Neural cell (in vitro differentiated cells): ENCODE measurements around the gene RIPPLY3. TPM values are rescaled to one million over a fixed set of nuclear protein-coding genes. Genes with fewer than 3 reads are reported as not detected.

Experiments used
- H2AFZ ChIP-seq: fragments of 200-600, 300-800 bp; sonication (generic), shearing (Covaris generic); 2 replicates; pipeline ENCODE4 v1.6.0; 2014; ENCODE audit warnings: low read depth, mild to moderate bottlenecking, antibody characterized with exemption, low read length, moderate library complexity
- H3F3A ChIP-seq: fragments of 200-600 bp; shearing (Covaris generic); 2 replicates; pipeline ENCODE4 v1.6.1; 2016; ENCODE audit warnings: mild to moderate bottlenecking, moderate library complexity, mixed read lengths, antibody characterized with exemption, low read length; ENCODE audit not compliant: insufficient read depth, poor library complexity, severe bottlenecking
- H3K27ac ChIP-seq: fragments of 200-600, 300-800 bp; sonication (generic), shearing (Covaris generic); 2 replicates; pipeline ENCODE4 v1.5.1; 2014; ENCODE audit warnings: mild to moderate bottlenecking, low read length, moderate library complexity
- H3K27me3 ChIP-seq: fragments of 300-800, 200-600 bp; sonication (generic), shearing (Covaris generic); 2 replicates; pipeline ENCODE4 v1.6.0; 2014; ENCODE audit warnings: mild to moderate bottlenecking, low read depth, low read length, moderate library complexity; ENCODE audit not compliant: insufficient read depth
- H3K36me3 ChIP-seq: fragments of 300-800, 200-600 bp; sonication (generic), shearing (Covaris generic); 2 replicates; pipeline ENCODE4 v1.5.1; 2014; ENCODE audit warnings: mild to moderate bottlenecking, antibody characterized with exemption, low read length, moderate library complexity; ENCODE audit not compliant: insufficient read depth
- H3K4me2 ChIP-seq: fragments of 300-800, 200-600 bp; sonication (generic), shearing (Covaris generic); 2 replicates; pipeline ENCODE4 v1.6.0; 2014; ENCODE audit warnings: mild to moderate bottlenecking, low read length
- H3K4me3 ChIP-seq: fragments of 300-800, 200-600 bp; sonication (generic), shearing (Covaris generic); 2 replicates; pipeline ENCODE4 v1.5.1; 2014; ENCODE audit warnings: mild to moderate bottlenecking, low read length, moderate library complexity
- H3K79me2 ChIP-seq: fragments of 200-600 bp; shearing (Covaris generic); replicated peaks from 2 replicates; pipeline ENCODE4 v1.6.0; 2014; ENCODE audit warnings: mild to moderate bottlenecking, low read length, moderate library complexity; ENCODE audit not compliant: insufficient read depth
- H3K9ac ChIP-seq: fragments of 300-800, 200-600 bp; sonication (generic), shearing (Covaris generic); 2 replicates; pipeline ENCODE4 v1.6.1; 2016; ENCODE audit warnings: mild to moderate bottlenecking, low read length, mixed read lengths
- H3K9me2 ChIP-seq: fragments of 200-600 bp; shearing (Covaris generic); 2 replicates; pipeline ENCODE4 v1.6.1; 2016; ENCODE audit warnings: mild to moderate bottlenecking, low read length, mixed read lengths; ENCODE audit not compliant: insufficient read depth
- H3K9me3 ChIP-seq: fragments of 200-600, 300-800 bp; sonication (generic), shearing (Covaris generic); 2 replicates; pipeline ENCODE4 v1.6.1; 2016; ENCODE audit warnings: mild to moderate bottlenecking, mixed run types, low read length, moderate library complexity, mixed read lengths
- H4K20me1 ChIP-seq: fragments of 200-600 bp; shearing (Covaris generic); 2 replicates; pipeline ENCODE4 v1.6.1; 2016; ENCODE audit warnings: mild to moderate bottlenecking, mixed run types; ENCODE audit not compliant: insufficient read depth
- EP300 ChIP-seq: fragments of 450-650 bp; conservative IDR thresholded peaks from 2 replicates; pipeline ENCODE4 v1.6.1; 2014; ENCODE audit warnings: antibody characterized with exemption, mild to moderate bottlenecking, moderate library complexity; ENCODE audit not compliant: poor library complexity, severe bottlenecking
- EZH2 ChIP-seq: fragments of 200-600, 300-800 bp; shearing (Covaris generic), sonication (generic); IDR thresholded peaks from 2 replicates; pipeline ENCODE4 v1.6.1; 2014; ENCODE audit warnings: antibody characterized with exemption, low read length, borderline replicate concordance, mild to moderate bottlenecking; ENCODE audit not compliant: insufficient read depth, poor library complexity, severe bottlenecking
- MXI1 ChIP-seq: fragments of 450-650 bp; conservative IDR thresholded peaks from 2 replicates; pipeline ENCODE4 v1.6.1; 2014; ENCODE audit warnings: antibody characterized with exemption, mild to moderate bottlenecking; ENCODE audit not compliant: poor library complexity, severe bottlenecking
- POLR2AphosphoS5 ChIP-seq: IDR thresholded peaks from 2 replicates; pipeline ENCODE4 v1.6.1; 2012
- RAD21 ChIP-seq: fragments of 450-650 bp; conservative IDR thresholded peaks from 2 replicates; pipeline ENCODE4 v1.6.1; 2014; ENCODE audit warnings: antibody characterized with exemption, mild to moderate bottlenecking, moderate library complexity
- SMC3 ChIP-seq: fragments of 450-650 bp; conservative IDR thresholded peaks from 2 replicates; pipeline ENCODE4 v1.6.1; 2014; ENCODE audit warnings: antibody characterized with exemption, mild to moderate bottlenecking, moderate library complexity; ENCODE audit not compliant: poor library complexity
- TAF1 ChIP-seq: IDR thresholded peaks from 2 replicates; pipeline ENCODE4 v1.6.1; 2012; ENCODE audit warnings: low read depth
- polyA plus RNA-seq: library from polyadenylated mRNA; depleted of rRNA; stranded (reverse); fragments of >200 nt; gene quantifications from 2 replicates; pipeline ENCODE4 v1.2.3, GENCODE V29; 2014
- TF ChIP-seq, protein P1 (sequence below): fragments of 450-650 bp; IDR thresholded peaks from 2 replicates; pipeline ENCODE4 v1.5.1; 2014; ENCODE audit warnings: antibody characterized with exemption, mild to moderate bottlenecking, moderate library complexity; ENCODE audit not compliant: poor library complexity, severe bottlenecking
- TF ChIP-seq, protein P2 (sequence below): IDR thresholded peaks from 2 replicates; pipeline ENCODE4 v1.6.1; 2012; ENCODE audit warnings: borderline replicate concordance

RIPPLY3 gene
- polyA plus RNA-seq, 1 donor from 2014 or later = 0.24 TPM

DNA sequence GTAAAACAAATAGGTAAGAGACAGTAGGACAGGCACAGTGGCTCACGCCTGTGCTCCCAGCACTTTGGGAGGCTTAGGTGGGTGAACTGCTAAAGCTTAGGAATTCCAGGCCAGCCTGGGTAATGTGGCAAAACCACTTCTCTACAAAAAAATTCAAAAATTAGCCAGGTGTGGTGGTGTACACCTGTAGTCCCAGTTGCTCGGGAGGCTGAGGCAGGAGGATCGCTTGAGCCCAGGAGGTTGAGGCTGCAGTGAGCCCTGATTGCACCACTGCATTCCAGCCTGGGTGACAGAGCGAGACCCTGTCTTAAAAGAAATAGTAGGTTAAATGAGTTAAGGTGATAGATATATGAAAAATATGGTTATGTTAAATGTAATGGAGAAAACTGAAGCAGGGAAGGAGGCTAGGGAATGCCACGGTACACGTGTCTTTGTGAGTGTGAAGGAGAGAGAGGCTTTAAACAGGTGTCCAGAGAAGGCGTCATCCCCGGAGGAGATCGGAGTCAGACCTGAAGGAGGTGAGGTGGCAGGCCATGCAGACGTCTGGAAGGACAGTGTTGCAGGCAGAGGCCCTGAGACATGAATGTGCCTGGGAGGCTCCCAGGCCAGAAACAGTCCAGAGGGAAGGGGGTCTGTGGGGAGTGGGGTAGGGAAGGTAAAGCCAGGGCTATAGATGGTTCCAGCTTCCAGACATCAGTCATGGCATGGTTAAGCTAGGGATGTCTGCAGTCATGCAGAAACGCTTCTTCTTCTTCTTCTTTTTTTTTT lies 7.2 kb upstream of the RIPPLY3 start:
- Histone ChIP-seq H3K4me2 (no peak overlapping the region), H3K36me3 (no peaks in the 10 kb centered on the region), H3K9me3 (no peaks in the 10 kb centered on the region), H3K4me3 (no peak overlapping the region), H3K9ac (no peak overlapping the region), H2AFZ (no peak overlapping the region), H3K79me2 (no peaks in the 10 kb centered on the region), H4K20me1 (no peaks in the 10 kb centered on the region), H3K27ac (no peak overlapping the region), H3F3A (no peaks in the 10 kb centered on the region), H3K27me3 (no peaks in the 10 kb centered on the region), H3K9me2 (no peaks in the 10 kb centered on the region)
- TF ChIP-seq SMC3 = no peak
- TF ChIP-seq RAD21 = no peak
- TF ChIP-seq, protein P1, sequence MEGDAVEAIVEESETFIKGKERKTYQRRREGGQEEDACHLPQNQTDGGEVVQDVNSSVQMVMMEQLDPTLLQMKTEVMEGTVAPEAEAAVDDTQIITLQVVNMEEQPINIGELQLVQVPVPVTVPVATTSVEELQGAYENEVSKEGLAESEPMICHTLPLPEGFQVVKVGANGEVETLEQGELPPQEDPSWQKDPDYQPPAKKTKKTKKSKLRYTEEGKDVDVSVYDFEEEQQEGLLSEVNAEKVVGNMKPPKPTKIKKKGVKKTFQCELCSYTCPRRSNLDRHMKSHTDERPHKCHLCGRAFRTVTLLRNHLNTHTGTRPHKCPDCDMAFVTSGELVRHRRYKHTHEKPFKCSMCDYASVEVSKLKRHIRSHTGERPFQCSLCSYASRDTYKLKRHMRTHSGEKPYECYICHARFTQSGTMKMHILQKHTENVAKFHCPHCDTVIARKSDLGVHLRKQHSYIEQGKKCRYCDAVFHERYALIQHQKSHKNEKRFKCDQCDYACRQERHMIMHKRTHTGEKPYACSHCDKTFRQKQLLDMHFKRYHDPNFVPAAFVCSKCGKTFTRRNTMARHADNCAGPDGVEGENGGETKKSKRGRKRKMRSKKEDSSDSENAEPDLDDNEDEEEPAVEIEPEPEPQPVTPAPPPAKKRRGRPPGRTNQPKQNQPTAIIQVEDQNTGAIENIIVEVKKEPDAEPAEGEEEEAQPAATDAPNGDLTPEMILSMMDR = no peak
- TF ChIP-seq POLR2AphosphoS5 = no peak
- TF ChIP-seq TAF1 = no peak
- TF ChIP-seq EZH2 = no peak
- TF ChIP-seq, protein P2, sequence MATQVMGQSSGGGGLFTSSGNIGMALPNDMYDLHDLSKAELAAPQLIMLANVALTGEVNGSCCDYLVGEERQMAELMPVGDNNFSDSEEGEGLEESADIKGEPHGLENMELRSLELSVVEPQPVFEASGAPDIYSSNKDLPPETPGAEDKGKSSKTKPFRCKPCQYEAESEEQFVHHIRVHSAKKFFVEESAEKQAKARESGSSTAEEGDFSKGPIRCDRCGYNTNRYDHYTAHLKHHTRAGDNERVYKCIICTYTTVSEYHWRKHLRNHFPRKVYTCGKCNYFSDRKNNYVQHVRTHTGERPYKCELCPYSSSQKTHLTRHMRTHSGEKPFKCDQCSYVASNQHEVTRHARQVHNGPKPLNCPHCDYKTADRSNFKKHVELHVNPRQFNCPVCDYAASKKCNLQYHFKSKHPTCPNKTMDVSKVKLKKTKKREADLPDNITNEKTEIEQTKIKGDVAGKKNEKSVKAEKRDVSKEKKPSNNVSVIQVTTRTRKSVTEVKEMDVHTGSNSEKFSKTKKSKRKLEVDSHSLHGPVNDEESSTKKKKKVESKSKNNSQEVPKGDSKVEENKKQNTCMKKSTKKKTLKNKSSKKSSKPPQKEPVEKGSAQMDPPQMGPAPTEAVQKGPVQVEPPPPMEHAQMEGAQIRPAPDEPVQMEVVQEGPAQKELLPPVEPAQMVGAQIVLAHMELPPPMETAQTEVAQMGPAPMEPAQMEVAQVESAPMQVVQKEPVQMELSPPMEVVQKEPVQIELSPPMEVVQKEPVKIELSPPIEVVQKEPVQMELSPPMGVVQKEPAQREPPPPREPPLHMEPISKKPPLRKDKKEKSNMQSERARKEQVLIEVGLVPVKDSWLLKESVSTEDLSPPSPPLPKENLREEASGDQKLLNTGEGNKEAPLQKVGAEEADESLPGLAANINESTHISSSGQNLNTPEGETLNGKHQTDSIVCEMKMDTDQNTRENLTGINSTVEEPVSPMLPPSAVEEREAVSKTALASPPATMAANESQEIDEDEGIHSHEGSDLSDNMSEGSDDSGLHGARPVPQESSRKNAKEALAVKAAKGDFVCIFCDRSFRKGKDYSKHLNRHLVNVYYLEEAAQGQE = no peak
- no peak for TF ChIP-seq MXI1

DNA sequence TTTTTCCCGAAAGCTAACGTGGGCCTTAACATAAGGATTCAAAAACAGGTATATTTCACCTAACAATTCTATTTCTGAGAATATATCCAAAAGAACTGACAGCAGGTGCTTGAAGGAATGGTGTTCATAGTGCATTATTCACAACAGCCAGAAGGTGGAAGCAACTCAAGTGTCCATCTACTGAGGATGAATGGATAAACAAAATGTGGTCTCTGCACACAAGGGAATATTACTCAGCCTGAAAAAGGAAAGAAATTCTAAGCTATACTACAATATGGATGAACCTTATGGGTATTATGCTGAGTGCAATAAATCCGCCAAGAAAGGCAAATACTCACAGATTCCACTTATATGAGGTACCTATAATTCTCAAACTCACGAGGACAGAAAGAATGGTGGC lies 6.1 kb upstream of the RIPPLY3 start:
- Histone ChIP-seq H3K27me3 (peaks cover under 1% of the 10 kb centered on the region), H3K9me3 (no peaks in the 10 kb centered on the region), H3K9me2 (no peaks in the 10 kb centered on the region), H3K27ac (no peak overlapping the region), H3K9ac (no peak overlapping the region), H4K20me1 (no peaks in the 10 kb centered on the region), H3F3A (no peaks in the 10 kb centered on the region), H3K4me2 (no peak overlapping the region), H3K79me2 (no peaks in the 10 kb centered on the region), H2AFZ (no peak overlapping the region), H3K36me3 (no peaks in the 10 kb centered on the region), H3K4me3 (no peak overlapping the region)
- TF ChIP-seq, protein P1 = no peak
- TF ChIP-seq EP300 (no peak), MXI1 (no peak), EZH2 (no peak), SMC3 (no peak), TAF1 (no peak), RAD21 (no peak), POLR2AphosphoS5 (no peak)
- TF ChIP-seq, protein P2 = no peak
